Urinary bladder (tissue), 4 donors: ENCODE data around the gene HCN2. TPM values are rescaled to one million over a fixed set of nuclear protein-coding genes. Genes with fewer than 3 reads are reported as not detected.
A peak's percentile ranks its signal among the peaks of the same experiment; 100 is the strongest.
"Not testable (repeated sequence)": the region's sequence is repeated elsewhere in the genome, so short reads cannot be mapped to it uniquely, and the experiment has no call there.

Source experiments
- DNase-seq: peaks from one replicate; pipeline ENCODE4 v3.0.0-alpha.2; 2015; ENCODE audit errors: extremely low spot score
- H3K27ac ChIP-seq: one replicate; pipeline ENCODE4 v1.5.1; 2013; ENCODE audit warnings: low read depth, mild to moderate bottlenecking, moderate library complexity
- H3K36me3 ChIP-seq: one replicate; pipeline ENCODE4 v1.6.1; 2013; ENCODE audit warnings: mild to moderate bottlenecking, moderate library complexity; ENCODE audit not compliant: insufficient read depth
- H3K4me1 ChIP-seq: one replicate; pipeline ENCODE4 v1.6.1; 2013; ENCODE audit warnings: mild to moderate bottlenecking, moderate library complexity; ENCODE audit not compliant: insufficient read depth
- H3K4me3 ChIP-seq: one replicate; pipeline ENCODE4 v1.5.1; 2013; ENCODE audit warnings: low read depth, low read length
- whole genome bisulfite sequencing: extraction: QIAGEN DNeasy Blood & Tissue Kit; methylation state at CpG from one replicate; pipeline ENCODE4 v1.1.7; 2013; 5-methylcytosine and 5-hydroxymethylcytosine counted together
- polyA plus RNA-seq: library from polyadenylated mRNA; stranded (reverse); fragments of 200-250 nt; gene quantifications from one replicate; pipeline ENCODE4 v1.2.3, GENCODE V29; 2013
- total RNA-seq: library from RNA; depleted of rRNA; stranded (reverse); fragments of >200 nt; gene quantifications from one replicate; pipeline ENCODE4 v1.2.3, GENCODE V29; 2014
- donor health status: healthy with polysubstance abuse.
- donor health status: healthy.

The HCN2 gene
- total and polyA plus RNA-seq, 2 donors, result 0.26 to 0.43 TPM

- Histone ChIP-seq H3K36me3 (no peaks in the 10 kb centered on the region), H3K4me3 (no peak overlapping the region), H3K4me1 (no peaks in the 10 kb centered on the region), H3K27ac (no peak overlapping the region)
- no peak for DNase-seq
- 94% methylated on average over 51 of the region's 51 CpGs for WGBS
Observed at GRCh38 chr19:620166-620862, 30.6 kb downstream of the HCN2 start.

GRCh38 chr19:621191-621590 is 31.5 kb downstream of the HCN2 start:
- DNase-seq, H3K4me1 ChIP-seq, H3K27ac ChIP-seq, H3K36me3 ChIP-seq, H3K4me3 ChIP-seq: not testable (repeated sequence)
- WGBS, result 97% methylated on average over 48 of the region's 48 CpGs

- 91% methylated on average over 24 of the region's 24 CpGs for WGBS
Observed at GRCh38 chr19:621819-622218, 32.1 kb downstream of the HCN2 start.

GRCh38 chr19:622666-623065 is 33.0 kb downstream of the HCN2 start:
- no peak overlapping the region for H3K4me3 ChIP-seq
- H3K4me1 ChIP-seq, result no peaks in the 10 kb centered on the region
- no peak overlapping the region for H3K27ac ChIP-seq
- no peaks in the 10 kb centered on the region for H3K36me3 ChIP-seq
- 95% methylated on average over 37 of the region's 37 CpGs for WGBS
- DNase-seq, result no peak

More at GRCh38 chr19:621819-622218, 32.1 kb downstream of the HCN2 start:
- H3K4me3 ChIP-seq, result no peak overlapping the region
- no peaks in the 10 kb centered on the region for H3K36me3 ChIP-seq
- H3K27ac ChIP-seq, result no peak overlapping the region
- no peak for DNase-seq
- no peaks in the 10 kb centered on the region for H3K4me1 ChIP-seq

GRCh38 chr19:623175-623916 is 33.7 kb downstream of the HCN2 start:
- Histone ChIP-seq H3K4me1 (no peaks in the 10 kb centered on the region), H3K27ac (no peak overlapping the region), H3K4me3 (no peak overlapping the region), H3K36me3 (no peaks in the 10 kb centered on the region)
- no peak for DNase-seq
- WGBS, result 92% methylated on average over 44 of the region's 44 CpGs

GRCh38 chr19:623974-624373 is 34.3 kb downstream of the HCN2 start:
- no peak for DNase-seq
- Histone ChIP-seq H3K27ac (no peak overlapping the region), H3K36me3 (no peaks in the 10 kb centered on the region), H3K4me3 (no peak overlapping the region), H3K4me1 (no peaks in the 10 kb centered on the region)
- whole genome bisulfite sequencing, result 71% methylated on average over 24 of the region's 24 CpGs

- Histone ChIP-seq H3K4me1 (no peaks in the 10 kb centered on the region), H3K4me3 (no peak overlapping the region), H3K27ac (peak overlapping the region; percentile 46), H3K36me3 (no peaks in the 10 kb centered on the region)
- DNase-seq, result no peak
- WGBS, result 89% methylated on average over 24 of the region's 24 CpGs
Observed at GRCh38 chr19:624433-625109, 34.9 kb downstream of the HCN2 start.

- DNase-seq, result no peak
- WGBS, result 90% methylated on average over 5 of the region's 5 CpGs
- Histone ChIP-seq H3K36me3 (no peaks in the 10 kb centered on the region), H3K4me1 (no peaks in the 10 kb centered on the region), H3K4me3 (no peak overlapping the region), H3K27ac (no peak overlapping the region)
Observed at GRCh38 chr19:625257-625656, 35.6 kb downstream of the HCN2 start.

GRCh38 chr19:626566-626965 is 36.9 kb downstream of the HCN2 start:
- WGBS, result 91% methylated on average over 7 of the region's 7 CpGs
- not testable (repeated sequence) for DNase-seq, H3K4me1 ChIP-seq, H3K36me3 ChIP-seq, H3K4me3 ChIP-seq, H3K27ac ChIP-seq

GRCh38 chr19:628168-628567 is 38.5 kb downstream of the HCN2 start:
- Histone ChIP-seq H3K4me3 (no peak overlapping the region), H3K4me1 (no peaks in the 10 kb centered on the region), H3K36me3 (no peaks in the 10 kb centered on the region), H3K27ac (no peak overlapping the region)
- no peak for DNase-seq
- WGBS, result 88% methylated on average over 19 of the region's 19 CpGs

GRCh38 chr19:629515-629914 is 39.8 kb downstream of the HCN2 start:
- not testable (repeated sequence) for H3K4me3 ChIP-seq, H3K27ac ChIP-seq, H3K36me3 ChIP-seq, DNase-seq, H3K4me1 ChIP-seq
- WGBS, result 66% methylated on average over 25 of the region's 25 CpGs

GRCh38 chr19:629961-630714 is 40.5 kb downstream of the HCN2 start:
- Histone ChIP-seq H3K36me3 (no peaks in the 10 kb centered on the region), H3K4me1 (peaks cover 2% of the 10 kb centered on the region), H3K4me3 (no peak overlapping the region), H3K27ac (no peak overlapping the region)
- no peak for DNase-seq
- WGBS, result 92% methylated on average over 30 of the region's 30 CpGs

GRCh38 chr19:632579-633067 is 42.9 kb downstream of the HCN2 start:
- peak overlapping the region; percentile 62 for H3K4me3 ChIP-seq
- no peak overlapping the region for H3K27ac ChIP-seq
- no peak for DNase-seq
- no peaks in the 10 kb centered on the region for H3K36me3 ChIP-seq
- WGBS, result 5% methylated on average over 35 of the region's 35 CpGs
- H3K4me1 ChIP-seq, result peaks cover 2% of the 10 kb centered on the region
